Fibroblast of lung (primary cell): ENCODE results near the gene TPST2. TPM values are rescaled to one million over a fixed set of nuclear protein-coding genes. Genes with fewer than 3 reads are reported as not detected.

ENCODE experiments used
- DNase-seq, 2 donors: peaks; one replicate each; pipeline versions ENCODE4 v3.0.0 to v3.0.0-alpha.2; 2010; ENCODE audit warnings: low read depth in 2 of 2
- H2AFZ ChIP-seq: 2 replicates; pipeline ENCODE4 v1.5.1; 2012; ENCODE audit warnings: low read length, control low read depth, inconsistent platforms
- H3K27ac ChIP-seq: 2 replicates; pipeline ENCODE4 v1.5.1; 2011; ENCODE audit warnings: low read length, control low read depth; ENCODE audit not compliant: insufficient read depth
- H3K27me3 ChIP-seq: 2 replicates; pipeline ENCODE4 v1.5.1; 2011; ENCODE audit warnings: mild to moderate bottlenecking, low read length; ENCODE audit not compliant: control insufficient read depth, insufficient read depth
- H3K36me3 ChIP-seq: 2 replicates; pipeline ENCODE4 v1.5.1; 2011; ENCODE audit warnings: low read length; ENCODE audit not compliant: control insufficient read depth, insufficient read depth
- H3K4me1 ChIP-seq: 2 replicates; pipeline ENCODE4 v1.5.1; 2011; ENCODE audit warnings: low read length; ENCODE audit not compliant: control insufficient read depth, insufficient read depth; ENCODE audit errors: extremely low read depth
- H3K4me2 ChIP-seq: 2 replicates; pipeline ENCODE4 v1.5.1; 2011; ENCODE audit warnings: low read length, control low read depth; ENCODE audit not compliant: insufficient read depth; ENCODE audit errors: extremely low read depth
- H3K4me3 ChIP-seq, 4 experiments: fragments of 200-600 bp in 1 of 4; sonication (generic) in 1 of 4; replicated peaks in 1 of 4; 2 replicates each; pipeline ENCODE4 v1.5.1; 2011 to 2016; ENCODE audit warnings: low read length in 4 of 4, low read depth in 3 of 4, mild to moderate bottlenecking in 3 of 4, control low read depth in 2 of 4, inconsistent platforms in 1 of 4, mixed read lengths in 1 of 4; ENCODE audit not compliant: insufficient read depth in 1 of 4; ENCODE audit errors: control extremely low read depth in 1 of 4
- H3K79me2 ChIP-seq: 2 replicates; pipeline ENCODE4 v1.5.1; 2012; ENCODE audit warnings: mild to moderate bottlenecking, low read length, inconsistent platforms; ENCODE audit not compliant: control insufficient read depth, insufficient read depth
- H3K9ac ChIP-seq: 2 replicates; pipeline ENCODE4 v1.5.1; 2011; ENCODE audit warnings: mild to moderate bottlenecking, low read length, control low read depth; ENCODE audit not compliant: insufficient read depth
- H3K9me3 ChIP-seq: 2 replicates; pipeline ENCODE4 v1.5.1; 2012; ENCODE audit warnings: low read depth, low read length; ENCODE audit not compliant: control insufficient read depth, insufficient read depth
- H4K20me1 ChIP-seq: 2 replicates; pipeline ENCODE4 v1.5.1; 2011; ENCODE audit warnings: low read length; ENCODE audit not compliant: control insufficient read depth, insufficient read depth; ENCODE audit errors: extremely low read depth
- CTCF ChIP-seq, 2 donors: IDR thresholded peaks in 1 of 2; conservative IDR thresholded peaks in 1 of 2; 1 replicate in 1 of 2; 2 replicates in 1 of 2; pipeline ENCODE4 v1.5.1; 2011 to 2012; ENCODE audit warnings: low read length in 2 of 2, control low read depth in 1 of 2, inconsistent platforms in 1 of 2, low read depth in 1 of 2, mild to moderate bottlenecking in 1 of 2
- EZH2 ChIP-seq: IDR thresholded peaks from 2 replicates; pipeline ENCODE4 v1.5.1; 2012; ENCODE audit warnings: low read length, control low read depth, mild to moderate bottlenecking; ENCODE audit errors: missing control alignments
- polyA plus RNA-seq, 2 donors: library from polyadenylated mRNA; depleted of rRNA in 1 of 2; stranded (reverse) in 1 of 2; unstranded in 1 of 2; fragments of >200 nt; gene quantifications; 2 replicates each; pipeline ENCODE4 v1.2.1, GENCODE V29; 2011 to 2012; ENCODE audit warnings: missing spikeins in 1 of 2
- total RNA-seq: library from RNA; depleted of rRNA; stranded (reverse); fragments of >200 nt; gene quantifications from 2 replicates; pipeline ENCODE4 v1.2.1, GENCODE V29; 2014

The TPST2 gene
- total and polyA plus RNA-seq, 2 donors (not counting 1 experiment from before 2014, with no cell fraction given), result 32.5 to 35.0 TPM

- Histone ChIP-seq H3K27me3 (no peaks in the 10 kb centered on the region), H3K4me1 (no peaks in the 10 kb centered on the region), H3K9me3 (no peaks in the 10 kb centered on the region), H3K79me2 (no peaks in the 10 kb centered on the region), H3K4me2 (no peak overlapping the region), H3K36me3 (peaks cover 21% of the 10 kb centered on the region), H4K20me1 (no peaks in the 10 kb centered on the region), H2AFZ (no peak overlapping the region), H3K27ac (no peak overlapping the region), H3K4me3 (no peak overlapping the region), H3K9ac (no peak overlapping the region)
- TF ChIP-seq CTCF (conservative IDR thresholded peaks at IDR 0.05 in 1 of 2, IDR thresholded peaks at IDR 0.05 in 1 of 2; ENCODE audit: low read depth in 1 of 2, low read length in 2 of 2) (no peak), EZH2 (no peak)
- DNase-seq, result no peak
Observed at GRCh38 chr22:26501996-26502395, 87.9 kb downstream of the TPST2 start.

- Histone ChIP-seq H3K9ac (no peak overlapping the region), H3K36me3 (peaks cover 23% of the 10 kb centered on the region), H2AFZ (no peak overlapping the region), H3K9me3 (no peaks in the 10 kb centered on the region), H3K4me2 (no peak overlapping the region), H3K27me3 (no peaks in the 10 kb centered on the region), H3K27ac (no peak overlapping the region), H3K79me2 (no peaks in the 10 kb centered on the region), H4K20me1 (no peaks in the 10 kb centered on the region), H3K4me3 (no peak overlapping the region), H3K4me1 (no peaks in the 10 kb centered on the region)
- no peak for DNase-seq
- no peak for TF ChIP-seq CTCF (conservative IDR thresholded peaks at IDR 0.05 in 1 of 2, IDR thresholded peaks at IDR 0.05 in 1 of 2; ENCODE audit: low read depth in 1 of 2, low read length in 2 of 2)
- TF ChIP-seq EZH2, result no peak
Observed at GRCh38 chr22:26499188-26499703, 90.7 kb downstream of the TPST2 start.

GRCh38 chr22:26496456-26496855, 93.5 kb downstream of the TPST2 start:
- Histone ChIP-seq H3K4me2 (no peak overlapping the region), H3K4me3 (no peak overlapping the region), H3K36me3 (peaks cover 32% of the 10 kb centered on the region), H3K79me2 (no peaks in the 10 kb centered on the region), H3K4me1 (no peaks in the 10 kb centered on the region), H3K27ac (no peak overlapping the region), H3K27me3 (no peaks in the 10 kb centered on the region), H3K9ac (no peak overlapping the region), H4K20me1 (no peaks in the 10 kb centered on the region), H3K9me3 (no peaks in the 10 kb centered on the region), H2AFZ (no peak overlapping the region)
- DNase-seq, result peak in 1 of 2 donors; percentile 75
- TF ChIP-seq EZH2, result no peak
- no peak for TF ChIP-seq CTCF (conservative IDR thresholded peaks at IDR 0.05 in 1 of 2, IDR thresholded peaks at IDR 0.05 in 1 of 2; ENCODE audit: low read depth in 1 of 2, low read length in 2 of 2)
